IMR-90 (cell line): ENCODE measurements around the gene MCFD2.

Source experiments
- CTCF ChIP-seq: conservative IDR thresholded peaks from 2 replicates; pipeline ENCODE4 v1.5.1; 2012; ENCODE audit warnings: mild to moderate bottlenecking, low read depth, low read length, improper control_type of control experiment
- MXI1 ChIP-seq: IDR thresholded peaks from 2 replicates; pipeline ENCODE4 v1.6.1; 2012; ENCODE audit warnings: low read depth, mild to moderate bottlenecking, low read length, moderate library complexity, borderline replicate concordance
- RAD21 ChIP-seq: IDR thresholded peaks from 2 replicates; pipeline ENCODE4 v1.6.1; 2012; ENCODE audit warnings: low read length, improper control_type of control experiment

- TF ChIP-seq CTCF (no peak), RAD21 (no peak), MXI1 (no peak)
Observed at GRCh38 chr2:46914578-46915230, 902 bp downstream of the MCFD2 start.
